Stimulated activated CD8-positive, alpha-beta memory T cell treated with anti-CD3 and anti-CD28 coated beads, Interleukin-7, amount 100 ng/mL, for 1 hour (primary cell): Measurements from ENCODE around the gene GULP1.

Source experiments
- DNase-seq, 2 donors: peaks; one replicate each; pipeline ENCODE4 v3.0.0-alpha.2; 2020; ENCODE audit warnings: low read depth in 2 of 2

GULP1 gene

DNA sequence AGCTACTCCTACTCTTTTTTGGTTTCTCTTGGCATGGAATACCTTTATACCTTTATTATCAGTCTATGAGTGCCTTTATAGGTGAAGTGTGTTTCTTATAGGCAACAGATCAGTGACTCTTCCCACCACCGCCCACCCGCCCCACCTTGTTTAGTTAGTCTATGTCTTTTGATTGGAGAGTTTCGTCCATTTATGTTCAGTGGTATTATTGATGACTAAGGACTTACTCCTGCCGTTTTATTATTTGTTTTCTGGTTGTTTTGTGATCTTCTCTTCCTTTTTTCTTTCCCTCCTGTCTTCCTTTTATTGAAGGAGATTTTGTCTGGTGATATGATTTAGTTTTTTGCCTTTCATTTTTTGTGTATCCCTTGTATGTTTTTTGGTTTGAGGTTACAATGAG lies 179.5 kb downstream of the GULP1 start:
- DNase-seq = no peak

DNA sequence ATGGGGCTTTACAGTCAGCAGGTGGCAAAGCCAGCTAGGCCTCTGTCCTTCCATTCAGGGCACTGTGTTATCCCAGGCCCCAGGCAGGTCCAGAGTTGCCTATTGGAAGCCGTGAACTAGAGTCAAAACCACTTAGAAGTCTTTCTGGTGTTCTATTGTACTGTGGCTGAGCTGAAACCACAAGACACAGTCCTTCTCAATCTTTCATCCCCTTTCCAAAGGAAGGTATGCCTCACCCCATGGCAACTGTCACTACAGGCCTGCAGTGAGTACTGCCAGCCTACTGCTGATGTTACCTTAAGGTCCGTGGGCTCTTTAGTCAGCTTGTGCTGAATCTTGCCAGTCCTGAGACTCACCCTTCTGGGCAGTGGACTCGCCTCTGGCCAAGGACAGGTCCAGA lies 181.6 kb downstream of the GULP1 start:
- no peak for DNase-seq

DNA sequence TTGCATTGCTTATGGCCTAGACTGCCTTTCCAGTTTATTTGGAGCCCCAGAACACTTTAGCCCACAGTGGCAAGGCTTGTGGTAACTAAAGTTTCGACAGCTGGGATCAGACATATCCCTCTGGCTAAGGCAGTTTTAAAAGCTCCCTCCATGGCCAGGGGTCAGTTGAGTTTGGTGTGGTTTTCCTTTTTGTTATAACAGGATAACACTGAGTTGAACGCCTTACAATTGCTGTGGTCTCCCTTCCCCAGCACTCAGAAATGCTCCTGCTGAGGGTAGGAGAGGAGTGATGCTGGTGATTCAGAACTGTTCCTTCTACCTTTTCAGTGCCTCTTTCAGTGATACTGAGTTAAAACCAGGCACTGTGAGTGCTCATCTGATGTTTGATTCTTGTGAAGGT lies 182.6 kb downstream of the GULP1 start:
- no peak for DNase-seq

DNA sequence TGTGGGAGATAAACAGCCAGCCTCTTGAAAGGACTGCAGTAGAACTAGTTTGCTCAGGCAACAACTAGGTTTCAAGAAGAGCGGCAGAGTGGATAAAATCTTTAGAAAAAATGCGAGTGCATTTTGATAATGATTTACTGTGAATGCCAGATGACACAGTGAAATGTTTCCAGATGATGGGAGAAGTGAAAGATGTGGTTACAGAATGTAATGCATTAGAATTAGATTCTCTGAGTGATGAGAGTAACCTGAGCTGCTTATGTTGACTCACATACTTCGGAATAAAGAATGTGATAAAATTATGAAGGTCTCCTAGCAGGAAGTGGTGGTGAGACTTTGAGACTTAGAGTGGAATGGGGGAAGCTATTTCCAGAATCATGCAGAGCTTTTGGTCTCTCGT lies 184.3 kb downstream of the GULP1 start:
- DNase-seq = no peak

DNA sequence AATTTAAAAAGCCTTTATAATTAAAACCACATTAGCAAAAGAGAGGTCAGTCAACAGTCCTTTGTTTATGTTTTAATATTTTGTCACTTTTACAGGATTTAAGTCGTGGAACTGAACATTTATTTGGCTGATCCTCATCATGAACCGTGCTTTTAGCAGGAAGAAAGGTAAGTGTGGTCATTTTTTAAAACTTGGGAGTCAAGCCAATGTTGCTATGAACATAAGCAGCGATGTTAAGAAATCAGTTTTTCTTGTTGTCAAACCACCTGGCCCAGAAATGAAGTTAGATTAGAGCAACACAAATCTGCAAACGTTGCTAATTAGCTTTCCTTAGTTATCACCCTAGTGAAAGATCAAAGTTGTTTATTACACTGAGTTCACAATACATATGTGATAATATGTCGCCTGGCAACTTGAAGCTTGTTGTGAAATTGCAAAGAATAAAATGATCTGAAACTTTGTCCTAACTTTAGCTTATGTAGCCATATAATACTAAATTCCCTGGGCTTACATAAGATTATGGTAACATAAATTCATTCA lies 186.0 kb downstream of the GULP1 start:
- DNase-seq = no peak

DNA sequence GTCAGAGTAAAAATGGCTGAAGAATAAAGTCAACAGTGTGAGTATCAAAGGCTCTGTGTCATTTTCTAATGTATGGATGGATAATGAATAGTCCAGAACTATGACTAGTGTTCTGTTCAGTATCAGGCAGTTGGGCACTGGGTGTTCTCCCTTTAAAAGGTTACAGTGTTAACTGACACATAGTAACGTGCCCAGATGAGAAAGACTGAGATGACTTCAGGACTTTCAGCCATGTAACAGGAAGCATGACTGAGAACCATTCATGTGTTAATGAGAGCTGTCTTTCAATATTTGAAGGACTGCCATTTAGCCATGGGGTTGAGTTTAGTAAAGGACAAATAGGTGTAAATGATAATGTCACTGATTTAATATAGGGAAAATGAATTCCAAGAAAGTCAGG lies 187.1 kb downstream of the GULP1 start:
- no peak for DNase-seq

DNA sequence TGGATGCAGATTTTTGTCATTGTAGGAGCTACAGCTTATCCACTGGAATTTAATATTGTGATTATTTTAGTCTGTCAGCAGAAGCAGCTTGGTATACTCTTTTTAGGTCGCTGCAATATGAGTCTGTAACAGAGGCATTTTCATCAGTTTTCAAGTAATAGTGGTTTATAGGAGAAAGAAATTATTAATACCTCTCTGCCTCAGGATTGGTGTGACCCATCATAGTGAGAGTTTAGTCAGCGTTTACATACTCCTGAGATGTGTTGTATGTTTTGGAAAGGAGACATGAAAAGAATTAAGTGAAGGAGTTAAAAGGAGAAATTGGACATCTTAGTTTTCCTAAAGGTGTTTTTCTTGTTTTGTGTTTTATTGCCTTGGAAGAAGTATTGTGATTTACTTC lies 189.8 kb downstream of the GULP1 start:
- no peak for DNase-seq

DNA sequence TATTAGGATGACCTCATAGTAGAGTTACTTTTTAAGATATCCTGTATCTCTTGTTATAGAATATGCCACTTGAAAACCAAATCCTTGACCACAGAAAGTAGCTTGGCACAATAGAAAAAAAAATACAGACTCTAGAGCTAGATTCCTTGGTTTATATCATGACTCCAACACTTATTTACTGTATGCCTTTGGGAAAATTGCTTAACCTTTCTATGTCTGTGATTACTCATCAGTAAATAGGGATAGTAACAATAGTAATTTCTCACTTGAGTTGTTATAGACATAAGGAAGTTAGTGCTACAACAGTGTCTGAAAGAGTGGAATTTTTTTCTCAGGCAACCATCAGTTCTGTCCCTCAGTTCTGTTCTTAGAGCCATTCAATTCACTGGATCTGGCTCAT lies 193.8 kb downstream of the GULP1 start:
- no peak for DNase-seq

DNA sequence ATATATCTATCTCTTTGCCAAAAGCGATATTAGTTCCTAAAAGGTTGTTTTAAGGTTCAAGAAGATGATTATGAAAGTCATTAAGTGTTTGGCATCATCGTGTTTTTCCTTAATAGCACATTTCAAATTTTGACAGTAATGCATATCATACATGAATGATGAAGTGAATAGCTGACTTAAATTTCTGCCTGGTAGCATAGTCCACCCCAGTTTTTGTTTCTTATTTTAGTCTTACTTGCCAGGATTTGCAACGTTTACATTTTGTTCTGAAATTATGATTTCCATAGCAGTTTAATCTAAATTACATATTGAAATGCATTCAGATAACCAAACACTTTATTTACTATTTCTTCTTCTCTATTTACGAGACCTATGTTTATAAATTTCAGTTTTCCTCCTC lies 201.1 kb downstream of the GULP1 start:
- DNase-seq = no peak

DNA sequence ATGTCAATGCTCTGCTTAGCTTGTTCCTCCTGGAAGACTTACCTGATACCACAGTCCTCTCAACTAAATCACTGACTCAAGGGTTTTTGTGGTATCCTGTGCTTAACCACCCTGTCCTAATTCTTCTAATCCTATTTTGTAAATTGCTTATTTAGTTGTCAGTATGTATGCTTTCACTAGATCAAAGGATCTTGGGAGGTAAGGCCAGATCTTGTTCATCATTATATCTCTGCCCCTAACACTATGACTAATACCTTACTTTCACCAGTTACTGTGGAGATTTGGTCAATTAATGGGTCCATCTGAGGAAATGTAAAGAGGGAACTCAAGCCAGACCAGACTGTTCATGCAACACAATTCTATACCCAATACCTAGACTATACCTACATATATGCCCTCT lies 203.2 kb downstream of the GULP1 start:
- DNase-seq = no peak

DNA sequence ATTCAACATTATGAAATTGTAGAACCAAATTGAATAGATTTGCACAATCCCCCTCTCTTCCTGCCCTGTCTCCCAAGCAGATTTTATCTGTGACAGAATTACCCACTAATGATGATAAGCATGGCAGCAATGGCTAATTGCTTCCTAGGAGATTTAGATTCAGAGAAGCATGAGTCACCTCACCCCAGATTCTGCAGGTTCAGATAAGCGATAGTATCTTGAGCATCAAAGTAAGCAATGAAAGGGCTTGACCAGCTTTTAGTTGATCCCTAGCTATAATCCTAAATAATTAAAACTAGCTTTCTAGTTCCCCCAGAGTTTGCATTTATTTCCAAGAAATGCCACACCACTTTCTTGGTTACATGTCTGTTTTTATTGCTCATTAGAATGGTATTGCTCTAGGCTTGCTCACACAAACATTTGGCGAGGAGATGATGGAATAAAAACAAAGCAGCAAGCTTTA lies 204.3 kb downstream of the GULP1 start:
- DNase-seq = no peak

DNA sequence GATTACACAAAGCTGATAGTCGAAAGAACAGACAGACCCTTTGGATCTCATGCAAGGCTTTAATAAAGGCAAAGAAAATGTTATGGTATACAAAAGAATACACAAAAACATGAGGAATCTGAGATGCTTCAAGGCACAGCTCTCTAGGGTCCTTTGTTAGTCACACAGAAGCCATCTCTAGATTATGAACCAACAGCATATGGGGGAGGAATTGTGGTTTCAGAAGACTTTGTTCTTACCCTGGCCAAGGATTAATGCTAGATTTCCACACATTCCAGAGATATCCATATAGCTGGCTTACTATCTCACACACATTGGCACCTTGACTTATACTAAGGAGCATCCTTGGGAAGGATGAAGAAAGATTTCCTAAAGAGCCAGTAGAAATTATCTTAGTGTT lies 206.1 kb downstream of the GULP1 start:
- no peak for DNase-seq

DNA sequence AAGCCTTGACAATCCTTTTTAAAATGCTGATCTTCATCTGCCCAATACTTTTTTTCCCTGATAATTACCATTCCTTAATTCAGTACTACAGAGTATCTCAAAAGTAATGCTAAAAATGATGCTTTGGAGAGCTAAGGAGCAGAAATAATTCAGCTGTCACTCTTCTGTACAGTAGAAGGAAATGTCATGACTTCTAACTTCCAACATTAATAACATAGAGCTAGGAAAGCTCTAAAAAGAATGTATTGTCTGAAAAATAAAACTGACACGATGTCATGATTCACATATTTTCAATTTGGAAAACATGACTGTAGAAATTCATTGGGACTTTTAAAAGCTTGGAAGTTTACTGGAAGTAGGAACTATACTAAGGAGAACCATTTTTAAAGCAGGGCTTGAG lies 212.3 kb downstream of the GULP1 start:
- no peak for DNase-seq

DNA sequence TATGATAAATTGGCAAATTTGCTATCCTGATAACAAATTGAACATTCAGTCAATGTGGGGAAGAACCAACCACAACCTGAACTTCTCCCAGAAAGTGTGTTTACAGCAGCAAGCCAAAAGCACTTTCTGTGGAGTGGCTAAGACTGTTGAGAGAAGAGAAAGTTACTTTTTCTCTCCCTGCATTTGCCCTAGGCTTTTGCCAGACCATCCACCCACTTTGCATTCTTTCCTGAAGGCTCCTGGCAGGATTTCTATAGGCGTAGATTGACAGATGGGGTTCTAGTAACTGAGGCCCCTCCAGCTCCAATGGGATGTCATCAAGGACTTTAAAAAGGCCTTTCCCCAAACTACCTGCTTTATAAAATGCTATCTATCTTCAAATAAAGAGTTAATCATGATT lies 215.2 kb downstream of the GULP1 start:
- DNase-seq = no peak

DNA sequence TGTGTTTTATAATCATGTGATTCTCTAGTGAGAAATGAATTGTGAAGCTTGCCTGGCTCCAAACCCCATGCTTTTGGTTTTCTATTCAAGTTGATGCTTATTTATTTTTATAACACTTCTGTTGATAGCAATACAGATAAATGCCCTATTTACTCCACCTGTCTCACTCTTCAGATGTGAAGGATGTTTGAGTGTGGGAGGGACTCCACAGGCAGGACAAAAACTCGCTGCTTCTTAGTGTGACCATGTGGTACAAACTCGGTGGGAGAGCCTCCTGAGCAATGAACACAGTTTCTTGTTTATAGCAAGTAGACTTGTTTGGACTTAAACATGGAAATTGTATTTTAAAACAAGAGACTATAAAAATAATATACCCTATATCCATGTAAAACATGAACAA lies 219.7 kb downstream of the GULP1 start:
- no peak for DNase-seq

DNA sequence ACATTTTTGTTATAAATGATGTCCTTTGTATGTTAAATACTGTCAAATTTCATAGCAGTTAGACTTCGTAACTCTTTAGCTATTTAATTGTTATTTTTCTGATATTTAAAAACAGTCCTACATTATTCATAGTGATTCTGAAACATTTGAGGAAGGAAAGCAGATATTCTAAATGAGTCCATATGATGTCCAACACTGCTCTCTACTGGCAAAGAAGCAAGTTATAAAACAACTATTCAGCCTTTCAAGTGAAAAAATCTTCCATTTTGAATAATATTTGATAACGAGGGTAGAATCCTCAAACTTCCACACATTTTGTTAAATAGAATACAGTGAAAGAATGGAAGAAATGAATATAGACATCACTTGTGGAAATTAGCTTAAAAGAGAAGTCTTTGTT lies 220.8 kb downstream of the GULP1 start:
- DNase-seq = no peak

DNA sequence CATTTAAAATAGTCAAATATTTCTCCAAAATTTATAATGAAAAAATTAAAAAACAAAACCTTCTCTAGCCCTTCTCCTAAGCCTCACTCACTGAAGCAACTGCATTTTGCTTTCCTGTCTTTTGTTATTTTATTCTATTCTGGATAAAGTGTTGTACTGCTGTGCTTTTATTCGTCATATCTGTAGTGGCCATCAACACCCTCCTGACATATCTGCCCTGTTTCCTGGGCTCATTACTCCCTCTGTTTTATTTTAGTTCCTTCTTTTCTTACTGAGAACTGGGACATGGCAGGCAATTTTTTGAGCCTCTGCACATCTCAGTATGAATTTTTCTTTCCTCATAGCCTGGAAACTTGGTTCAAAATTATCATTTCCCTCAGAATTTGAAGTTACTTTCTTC lies 224.2 kb downstream of the GULP1 start:
- DNase-seq = no peak

DNA sequence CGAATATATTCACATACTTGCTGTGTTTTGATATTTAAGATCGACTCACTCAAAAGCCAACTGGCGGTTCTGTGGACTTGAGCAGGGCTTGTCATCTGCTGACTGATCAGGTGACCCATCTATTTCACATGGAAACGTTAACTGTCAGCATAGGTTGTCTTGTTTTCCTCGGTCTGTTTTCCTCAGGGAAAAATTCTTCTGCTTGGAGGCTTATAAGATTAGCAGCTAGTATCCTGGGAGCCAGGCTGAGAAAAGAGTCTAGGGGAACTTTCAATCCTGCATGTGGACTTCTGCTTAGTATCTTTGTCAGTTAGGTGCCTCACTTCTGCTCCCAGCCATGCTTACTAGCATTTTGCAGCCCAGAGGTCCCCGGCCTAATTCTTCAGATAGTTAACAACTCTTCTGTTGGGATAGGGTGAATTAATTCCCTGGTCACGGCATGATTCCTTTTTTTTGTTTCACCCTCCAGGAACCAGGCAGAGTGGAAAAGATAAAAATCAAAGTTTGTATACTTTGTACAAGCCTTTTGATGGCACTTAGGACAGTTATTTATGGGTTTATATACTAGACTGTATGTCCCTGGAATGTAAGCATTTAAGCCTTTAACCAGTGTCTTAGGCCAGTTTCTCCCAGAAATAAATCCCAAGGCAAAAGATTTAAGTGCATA lies 226.0 kb downstream of the GULP1 start:
- no peak for DNase-seq

DNA sequence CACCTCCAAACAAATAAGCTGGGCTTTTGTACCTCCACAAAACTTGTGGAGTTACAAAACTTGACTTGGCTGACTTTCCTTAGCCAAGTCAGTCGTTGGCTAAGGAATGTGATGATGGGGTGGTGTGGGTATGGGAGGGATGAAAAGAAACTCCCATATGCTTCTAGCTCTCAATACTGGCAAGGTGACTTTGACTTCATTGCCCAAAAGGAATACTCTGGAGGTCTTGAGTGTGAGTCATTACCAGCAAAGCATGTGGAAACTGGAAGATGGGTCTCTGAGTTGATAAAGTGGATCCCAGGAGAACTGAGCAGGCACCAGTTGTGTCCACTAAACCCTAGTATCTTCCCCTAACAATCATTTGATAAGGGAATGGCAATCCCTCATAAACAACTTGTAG lies 226.7 kb downstream of the GULP1 start:
- no peak for DNase-seq

DNA sequence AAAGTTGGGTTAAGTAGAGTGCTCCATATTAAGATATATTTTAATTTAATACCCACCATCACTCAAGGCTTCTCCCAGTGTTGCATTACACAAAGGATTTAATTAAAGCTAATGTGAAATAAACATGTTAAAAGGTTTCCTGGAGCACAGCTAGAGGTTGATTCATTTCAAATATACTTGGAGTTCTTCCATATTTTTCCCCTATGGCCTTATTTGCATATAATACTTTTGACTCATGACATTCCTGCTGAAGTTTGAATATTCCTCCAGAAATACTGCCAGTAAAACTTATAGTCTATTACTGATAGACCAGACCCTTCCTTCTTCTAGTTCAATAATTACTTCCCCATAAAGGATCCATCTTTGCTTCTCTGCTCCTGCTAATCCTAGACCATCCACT lies 227.5 kb downstream of the GULP1 start:
- no peak for DNase-seq

DNA sequence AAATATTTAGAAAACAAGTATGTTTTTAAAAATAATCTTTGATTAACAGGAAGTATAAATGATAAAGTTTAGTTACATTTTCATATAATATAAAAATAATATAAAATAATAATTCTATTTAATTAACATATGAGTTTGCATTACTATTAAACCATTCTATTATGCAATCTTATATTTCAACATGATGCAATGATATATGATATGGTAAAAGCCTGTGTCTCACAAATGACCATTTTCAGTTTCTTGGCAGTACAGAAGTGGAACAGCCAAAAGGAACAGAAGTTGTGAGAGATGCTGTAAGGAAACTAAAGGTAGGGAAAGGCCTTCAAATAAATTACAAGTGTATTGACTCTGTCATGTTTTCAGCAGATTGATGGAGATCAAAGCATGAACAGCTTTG lies 230.8 kb downstream of the GULP1 start:
- DNase-seq = no peak

DNA sequence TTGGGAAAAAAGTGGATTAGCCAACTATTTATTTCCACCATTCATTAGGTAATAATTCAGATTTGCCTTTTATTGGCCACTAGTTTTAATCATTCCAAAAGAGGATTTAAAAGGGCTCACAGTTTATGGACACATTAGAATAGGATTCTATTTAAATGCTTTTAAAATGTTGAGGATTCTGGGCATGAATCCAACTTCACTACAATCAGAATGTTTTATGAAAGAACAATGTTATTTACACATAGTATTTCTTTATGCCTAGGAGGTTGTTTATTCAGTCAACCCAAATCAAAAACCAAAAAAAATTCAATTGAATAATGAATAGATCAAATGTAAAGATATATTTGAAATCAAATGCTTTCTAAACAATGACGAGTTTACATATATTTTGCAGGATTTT lies 232.2 kb downstream of the GULP1 start:
- DNase-seq = no peak

DNA sequence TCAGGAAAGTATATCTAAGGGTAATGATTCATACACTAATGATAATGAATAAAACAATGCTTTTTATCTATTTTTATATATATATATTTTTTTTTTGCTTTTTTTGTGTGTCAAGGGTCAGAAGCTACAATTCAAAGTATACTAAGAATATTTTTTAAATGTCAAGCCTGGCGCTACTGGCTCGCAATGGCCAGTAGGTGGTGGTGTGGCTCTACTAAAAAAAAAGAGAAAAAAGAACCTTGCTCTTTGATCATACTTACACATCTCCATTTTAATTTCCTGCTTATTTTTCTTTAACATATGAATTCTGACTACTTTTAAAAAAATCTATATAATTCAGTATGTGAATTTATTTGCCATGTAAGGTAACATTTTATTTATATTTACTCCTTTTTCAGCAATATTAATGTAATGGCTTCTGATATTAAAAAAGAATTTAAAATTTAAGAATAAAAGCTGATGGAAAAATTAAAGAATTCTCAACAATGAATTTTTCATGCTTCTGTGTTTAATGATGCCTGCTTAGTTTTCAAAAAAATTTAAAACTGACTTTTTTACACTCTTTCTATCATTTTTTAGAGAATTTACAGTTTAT lies 232.9 kb downstream of the GULP1 start:
- DNase-seq = no peak

DNA sequence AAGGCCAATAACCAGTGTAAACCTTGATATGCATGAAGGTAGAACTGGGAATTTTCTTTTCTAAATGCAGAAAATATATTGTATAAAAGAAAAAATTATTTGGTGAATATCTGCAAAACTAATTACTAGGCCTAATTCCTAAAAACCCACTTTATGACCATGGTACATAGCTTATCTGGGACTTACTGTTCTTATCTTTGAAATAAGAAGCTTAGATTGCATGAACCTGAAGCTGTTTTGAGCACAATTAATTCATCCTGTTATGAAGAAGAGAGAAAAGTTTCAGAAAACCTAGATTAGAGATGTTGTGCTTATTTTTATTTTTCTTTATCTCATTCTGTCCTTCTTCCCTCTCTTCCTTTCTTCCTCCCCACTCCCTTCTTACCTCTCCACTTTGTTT lies 235.0 kb downstream of the GULP1 start:
- no peak for DNase-seq
